GM19372 (cell line): ENCODE results near the gene PALLD.
"Not testable (repeated sequence)": the region's sequence is repeated elsewhere in the genome, so short reads cannot be mapped to it uniquely, and the experiment has no call there.

Source experiments
- ATAC-seq: cut with Tn5 transposase; IDR thresholded peaks from one replicate; pipeline ENCODE4 v1.9.1; 2021; ENCODE audit warnings: mild to moderate bottlenecking, low read depth, moderate library complexity; ENCODE audit not compliant: unreplicated experiment

The PALLD gene

GRCh38 chr4:168496834-168497233, at the start of gene PALLD:
Gene PALLD (plus strand): TSS chr4:168497052.
- no peak for ATAC-seq

- ATAC-seq, result not testable (repeated sequence)
These were observed 47.8 kb upstream of the PALLD start for GRCh38 chr4:168449063-168449462.

- ATAC-seq, result no peak
These were observed 47.0 kb upstream of the PALLD start for GRCh38 chr4:168449719-168450452.

GRCh38 chr4:168451331-168451730, 45.5 kb upstream of the PALLD start:
- ATAC-seq, result no peak

- ATAC-seq, result no peak
These were observed 45.0 kb upstream of the PALLD start for GRCh38 chr4:168451744-168452390.

GRCh38 chr4:168453146-168453545, 43.7 kb upstream of the PALLD start:
- no peak for ATAC-seq

GRCh38 chr4:168458256-168458655, 38.6 kb upstream of the PALLD start:
- not testable (repeated sequence) for ATAC-seq

GRCh38 chr4:168461821-168462220, 35.0 kb upstream of the PALLD start:
- ATAC-seq, result no peak

- ATAC-seq, result no peak
These were observed 23.9 kb upstream of the PALLD start for GRCh38 chr4:168472920-168473319.

- ATAC-seq, result no peak
These were observed 22.1 kb upstream of the PALLD start for GRCh38 chr4:168474660-168475320.

GRCh38 chr4:168475745-168476144, 21.1 kb upstream of the PALLD start:
- ATAC-seq, result no peak

- ATAC-seq, result no peak
These were observed 18.0 kb upstream of the PALLD start for GRCh38 chr4:168478868-168479267.

GRCh38 chr4:168480931-168481611, 15.8 kb upstream of the PALLD start:
- peak; percentile 33 for ATAC-seq

- ATAC-seq, result no peak
These were observed 13.0 kb upstream of the PALLD start for GRCh38 chr4:168483811-168484210.

- no peak for ATAC-seq
These were observed 12.2 kb upstream of the PALLD start for GRCh38 chr4:168484626-168485025.

- ATAC-seq, result no peak
These were observed 11.5 kb upstream of the PALLD start for GRCh38 chr4:168485156-168485910.

GRCh38 chr4:168486912-168487281, 10.0 kb upstream of the PALLD start:
- no peak for ATAC-seq

GRCh38 chr4:168487282-168488035, 9.4 kb upstream of the PALLD start:
- ATAC-seq, result no peak

- ATAC-seq, result no peak
These were observed 8.0 kb upstream of the PALLD start for GRCh38 chr4:168488869-168489274.

- ATAC-seq, result no peak
These were observed 7.2 kb upstream of the PALLD start for GRCh38 chr4:168489616-168490015.
